CD1c-positive myeloid dendritic cell (primary cell): ENCODE results near the gene SLC16A3.
A peak's percentile ranks its signal among the peaks of the same experiment; 100 is the strongest.
"Not testable (repeated sequence)": the region's sequence is repeated elsewhere in the genome, so short reads cannot be mapped to it uniquely, and the experiment has no call there.

Experiments
- DNase-seq: peaks from one replicate; pipeline ENCODE4 v3.0.0-alpha.2; 2016; ENCODE audit errors: extremely low spot score

The SLC16A3 gene

GRCh38 chr17:82204831-82205719, 23.8 kb upstream of the SLC16A3 start:
- DNase-seq = no peak

GRCh38 chr17:82205720-82206508, 22.9 kb upstream of the SLC16A3 start:
- DNase-seq = peak; percentile 89

- not testable (repeated sequence) for DNase-seq
These were observed 18.2 kb upstream of the SLC16A3 start for GRCh38 chr17:82210655-82211054.

- DNase-seq = peak; percentile 86
These were observed 16.3 kb upstream of the SLC16A3 start, which contains the start of gene CCDC57 for GRCh38 chr17:82212331-82213250. Gene CCDC57, minus strand, starts transcription at chr17:82212842. Its CDS starts 10,898 bp downstream, at chr17:82201944.

GRCh38 chr17:82213251-82214011, 15.4 kb upstream of the SLC16A3 start:
- DNase-seq = peak; percentile 98

- peak; percentile 19 for DNase-seq
These were observed 14.7 kb upstream of the SLC16A3 start for GRCh38 chr17:82214012-82214628.

- DNase-seq = peak; percentile 78
These were observed 13.5 kb upstream of the SLC16A3 start for GRCh38 chr17:82215095-82215971.

GRCh38 chr17:82215972-82216300, 12.9 kb upstream of the SLC16A3 start:
- no peak for DNase-seq

GRCh38 chr17:82216301-82217119, 12.3 kb upstream of the SLC16A3 start:
- DNase-seq = peak; percentile 98

- DNase-seq = no peak
These were observed 11.7 kb upstream of the SLC16A3 start for GRCh38 chr17:82217120-82217529.

- DNase-seq = peak; percentile 79
These were observed 11.2 kb upstream of the SLC16A3 start for GRCh38 chr17:82217530-82218204.

GRCh38 chr17:82218349-82219075, 10.3 kb upstream of the SLC16A3 start:
- no peak for DNase-seq

GRCh38 chr17:82219083-82219482, 9.8 kb upstream of the SLC16A3 start:
- no peak for DNase-seq

- DNase-seq = no peak
These were observed 8.8 kb upstream of the SLC16A3 start for GRCh38 chr17:82219753-82220709.

GRCh38 chr17:82221341-82221902, 7.4 kb upstream of the SLC16A3 start:
- no peak for DNase-seq

GRCh38 chr17:82222816-82223215, 6.0 kb upstream of the SLC16A3 start:
- DNase-seq = peak; percentile 24
